Gastroesophageal sphincter (tissue), 4 donors: ENCODE measurements around the gene PCDHGB6. TPM values are rescaled to one million over a fixed set of nuclear protein-coding genes. Genes with fewer than 3 reads are reported as not detected.
"Not testable (repeated sequence)": the region's sequence is repeated elsewhere in the genome, so short reads cannot be mapped to it uniquely, and the experiment has no call there.

Experiments
- ATAC-seq: fragments of 150-250 bp; one replicate; pipeline ENCODE4 v1.9.1; 2016; ENCODE audit warnings: mild to moderate bottlenecking, moderate library complexity
- H3K27ac ChIP-seq, 4 donors: fragments of 200-600 bp; sonication (generic) in 3 of 4; 1 replicate in 3 of 4; 2 replicates in 1 of 4; pipeline ENCODE4 v1.5.1; 2016 to 2019
- H3K27me3 ChIP-seq: fragments of 200-600 bp; sonication (generic); one replicate; pipeline ENCODE4 v1.5.1; 2019
- H3K36me3 ChIP-seq, 2 donors: fragments of 200-600 bp; sonication (generic); one replicate each; pipeline ENCODE4 v1.5.1; 2019; ENCODE audit warnings: control low read depth in 1 of 2
- H3K4me1 ChIP-seq, 3 donors: fragments of 200-600 bp; sonication (generic); 1 replicate in 2 of 3; 2 replicates in 1 of 3; pipeline ENCODE4 v1.5.1; 2016 to 2019; ENCODE audit warnings: control low read depth in 2 of 3
- H3K4me3 ChIP-seq, 2 donors: fragments of 200-600 bp; sonication (generic); one replicate each; pipeline ENCODE4 v1.5.1; 2019; ENCODE audit warnings: mild to moderate bottlenecking in 1 of 2, moderate library complexity in 1 of 2
- H3K9me3 ChIP-seq, 3 donors: fragments of 200-600 bp; sonication (generic); one replicate each; pipeline ENCODE4 v1.5.1; 2017 to 2019; ENCODE audit warnings: control low read depth in 2 of 3
- CTCF ChIP-seq, 4 experiments: fragments of 200-600 bp in 2 of 4; fragments of 450-650 bp in 2 of 4; sonication (generic) in 1 of 4; IDR thresholded peaks; one replicate each; pipeline ENCODE4 v1.5.1; 2017 to 2019; ENCODE audit warnings: antibody characterized with exemption in 4 of 4, mild to moderate bottlenecking in 2 of 4, moderate library complexity in 2 of 4
- EP300 ChIP-seq: sonication (generic); formaldehyde crosslinking; IDR thresholded peaks from one replicate; pipeline ENCODE4 v1.6.1; 2017; ENCODE audit warnings: antibody characterized with exemption, mild to moderate bottlenecking
- POLR2A ChIP-seq, 2 donors: fragments of 450-650 bp; IDR thresholded peaks; one replicate each; pipeline ENCODE4 v1.6.1; 2017; ENCODE audit warnings: antibody characterized with exemption in 2 of 2, mild to moderate bottlenecking in 2 of 2, moderate library complexity in 1 of 2
- POLR2AphosphoS5 ChIP-seq: sonication (generic); formaldehyde crosslinking; IDR thresholded peaks from one replicate; pipeline ENCODE4 v1.6.1; 2017; ENCODE audit warnings: antibody characterized with exemption
- WGBS, 2 donors: methylation state at CpG; one replicate each; pipeline ENCODE4 v1.1.5; 2018; ENCODE audit warnings: low coverage in 1 of 2; 5-methylcytosine and 5-hydroxymethylcytosine counted together
- total RNA-seq, 4 donors: library from RNA; depleted of rRNA; stranded (reverse); fragments of >200 nt; gene quantifications; one replicate each; pipeline ENCODE4 v1.1.0, GENCODE V29; 2016

The PCDHGB6 gene
- total RNA-seq, 4 donors from 2014 or later = 5.7 to 11.7 (median 6.5) TPM

GRCh38 chr5:141422742-141423291 is 15.0 kb downstream of the PCDHGB6 start:
- no peak for ATAC-seq
- no peaks in the 10 kb centered on the region for H3K27me3 ChIP-seq
- H3K4me1 ChIP-seq = peaks cover 0 to 23% (median 0%) of the 10 kb centered on the region in 3 donors
- WGBS, 2 donors = 40% methylated on average over 1 of the region's 42 CpGs; no CpG with 5 or more reads in 1 of the 2 donors
- peaks cover 0 to 99% (median 22%) of the 10 kb centered on the region in 3 donors for H3K9me3 ChIP-seq
- no peak for TF ChIP-seq CTCF (IDR thresholded peaks at IDR 0.05)
- TF ChIP-seq EP300 = no peak
- no peak for TF ChIP-seq POLR2AphosphoS5
- TF ChIP-seq POLR2A (IDR thresholded peaks at IDR 0.05) = no peak
- no peak overlapping the region for H3K4me3 ChIP-seq
- peaks cover 0 to 35% of the 10 kb centered on the region in 2 donors for H3K36me3 ChIP-seq
- no peak overlapping the region for H3K27ac ChIP-seq

GRCh38 chr5:141427783-141428426 is 20.1 kb downstream of the PCDHGB6 start:
- peaks cover 0 to 32% of the 10 kb centered on the region in 2 donors for H3K36me3 ChIP-seq
- TF ChIP-seq EP300 (no peak), CTCF (IDR thresholded peaks at IDR 0.05) (no peak), POLR2A (IDR thresholded peaks at IDR 0.05) (no peak), POLR2AphosphoS5 (no peak)
- ATAC-seq = no peak
- WGBS, 2 donors = 38 to 40% methylated on average over 1 to 5 of the region's 53 CpGs
- H3K4me1 ChIP-seq = peaks cover 0 to 14% (median 0%) of the 10 kb centered on the region in 3 donors
- peaks cover 0 to 99% (median 25%) of the 10 kb centered on the region in 3 donors for H3K9me3 ChIP-seq
- no peak overlapping the region for H3K4me3 ChIP-seq
- no peak overlapping the region for H3K27ac ChIP-seq
- H3K27me3 ChIP-seq = no peaks in the 10 kb centered on the region

GRCh38 chr5:141430332-141431113 is 22.7 kb downstream of the PCDHGB6 start, which contains the start of gene PCDHGA12:
Gene PCDHGA12 (plus strand): TSS chr5:141430507. CDS start chr5:141430760, 253 bp downstream.
- H3K27ac ChIP-seq = peak within 1 kb of the TSS in 2 of 4 donors; percentile 44 to 45
- peaks cover 0 to 14% (median 0%) of the 10 kb centered on the region in 3 donors for H3K4me1 ChIP-seq
- peak within 1 kb of the TSS; percentile 19 to 46 for H3K4me3 ChIP-seq
- peaks cover 0 to 100% (median 23%) of the 10 kb centered on the region in 3 donors for H3K9me3 ChIP-seq
- peak; percentile 62 for ATAC-seq
- 5% methylated on average over 4 to 15 of the region's 33 CpGs for WGBS, 2 donors
- H3K36me3 ChIP-seq = peaks cover 0 to 24% of the 10 kb centered on the region in 2 donors
- TF ChIP-seq CTCF (IDR thresholded peaks at IDR 0.05) (peak in 3 of 4 experiments; percentile 17 to 44 (median 41)), EP300 (no peak), POLR2AphosphoS5 (no peak), POLR2A (IDR thresholded peaks at IDR 0.05) (no peak)
- H3K27me3 ChIP-seq = no peaks in the 10 kb centered on the region

- Histone ChIP-seq H3K4me1 (peaks cover 0 to 14% (median 0%) of the 10 kb centered on the region in 3 donors), H3K9me3 (peaks cover 0 to 100% (median 25%) of the 10 kb centered on the region in 3 donors), H3K27ac (peak overlapping the region in 2 of 4 donors; percentile 44 to 45), H3K4me3 (peak overlapping the region in 1 of 2 donors; percentile 46), H3K27me3 (no peaks in the 10 kb centered on the region), H3K36me3 (peaks cover 0 to 19% of the 10 kb centered on the region in 2 donors)
- TF ChIP-seq POLR2A (IDR thresholded peaks at IDR 0.05) (no peak), CTCF (IDR thresholded peaks at IDR 0.05) (no peak), POLR2AphosphoS5 (no peak), EP300 (no peak)
- no peak for ATAC-seq
- WGBS, 2 donors = 3% methylated on average over 5 of the region's 37 CpGs; no CpG with 5 or more reads in 1 of the 2 donors
Measured at GRCh38 chr5:141431286-141431685, 23.5 kb downstream of the PCDHGB6 start.

GRCh38 chr5:141432308-141432707 is 24.5 kb downstream of the PCDHGB6 start:
- H3K27ac ChIP-seq, H3K27me3 ChIP-seq, ATAC-seq, H3K36me3 ChIP-seq, H3K4me3 ChIP-seq: not testable (repeated sequence)
- H3K4me1 ChIP-seq = peaks cover 0 to 14% (median 0%) of the 10 kb centered on the region in 3 donors
- peaks cover 0 to 100% (median 17%) of the 10 kb centered on the region in 3 donors for H3K9me3 ChIP-seq
- WGBS, 2 donors = no CpG with 5 or more reads among the region's 38 CpGs

GRCh38 chr5:141432726-141433125 is 24.9 kb downstream of the PCDHGB6 start:
- WGBS, 2 donors = 13% methylated on average over 8 of the region's 29 CpGs; no CpG with 5 or more reads in 1 of the 2 donors
- Histone ChIP-seq H3K9me3 (peaks cover 0 to 100% (median 16%) of the 10 kb centered on the region in 3 donors), H3K4me1 (peaks cover 0 to 14% (median 0%) of the 10 kb centered on the region in 3 donors)
- not testable (repeated sequence) for H3K27me3 ChIP-seq, ATAC-seq, H3K27ac ChIP-seq, H3K36me3 ChIP-seq, H3K4me3 ChIP-seq
